Gastrocnemius medialis (tissue), 4 donors: ENCODE results near the gene TIGD1.

Experiments
- POLR2A ChIP-seq, 2 donors: fragments of 450-650 bp; IDR thresholded peaks; one replicate each; pipeline ENCODE4 v1.6.1; 2017; ENCODE audit warnings: antibody characterized with exemption in 2 of 2, mild to moderate bottlenecking in 2 of 2, moderate library complexity in 2 of 2
- TF ChIP-seq, protein P1 (sequence below), 5 experiments: fragments of 450-650 bp in 3 of 5; fragments of 200-600 bp in 2 of 5; sonication (generic) in 2 of 5; IDR thresholded peaks in 4 of 5; conservative IDR thresholded peaks in 1 of 5; 1 replicate in 4 of 5; 2 replicates in 1 of 5; pipeline ENCODE4 v1.5.1; 2016 to 2019; ENCODE audit warnings: antibody characterized with exemption in 5 of 5, mild to moderate bottlenecking in 3 of 5, moderate library complexity in 3 of 5

DNA sequence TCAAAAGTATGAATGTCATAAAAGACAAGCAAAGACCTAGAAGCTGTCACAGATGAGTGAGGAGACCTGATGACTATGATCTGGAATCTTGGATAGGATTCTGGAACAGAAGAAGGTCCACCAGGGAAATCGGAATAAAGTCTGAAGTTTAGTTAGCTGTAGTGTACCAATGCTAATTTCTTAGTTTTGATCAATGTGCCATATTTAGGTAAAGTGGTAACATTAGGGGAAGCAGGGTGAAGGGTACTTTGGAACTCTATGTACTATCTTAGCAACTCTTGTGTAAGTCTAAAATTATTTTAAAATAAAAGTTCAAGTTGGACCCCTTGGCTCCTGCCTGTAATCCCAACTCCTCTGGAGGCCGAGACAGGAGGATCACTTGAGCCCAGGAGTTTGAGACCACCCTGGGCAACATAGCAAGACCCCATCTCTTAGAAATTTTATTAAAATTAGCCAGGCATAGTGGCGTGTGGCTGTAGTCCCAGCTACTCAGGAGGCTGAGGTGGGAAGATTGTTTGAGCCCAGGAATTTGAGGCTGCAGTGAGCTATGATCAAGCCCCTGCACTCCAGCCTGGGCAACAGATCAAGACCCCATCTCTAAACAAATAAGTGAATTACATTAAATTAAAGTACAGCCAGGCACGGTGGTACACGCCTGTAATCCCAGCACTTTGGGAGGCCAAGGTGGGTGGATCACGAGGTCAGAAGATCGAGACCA lies 47.2 kb upstream of the TIGD1 start:
- TF ChIP-seq POLR2A (IDR thresholded peaks at IDR 0.05) = no peak
- TF ChIP-seq, protein P1, sequence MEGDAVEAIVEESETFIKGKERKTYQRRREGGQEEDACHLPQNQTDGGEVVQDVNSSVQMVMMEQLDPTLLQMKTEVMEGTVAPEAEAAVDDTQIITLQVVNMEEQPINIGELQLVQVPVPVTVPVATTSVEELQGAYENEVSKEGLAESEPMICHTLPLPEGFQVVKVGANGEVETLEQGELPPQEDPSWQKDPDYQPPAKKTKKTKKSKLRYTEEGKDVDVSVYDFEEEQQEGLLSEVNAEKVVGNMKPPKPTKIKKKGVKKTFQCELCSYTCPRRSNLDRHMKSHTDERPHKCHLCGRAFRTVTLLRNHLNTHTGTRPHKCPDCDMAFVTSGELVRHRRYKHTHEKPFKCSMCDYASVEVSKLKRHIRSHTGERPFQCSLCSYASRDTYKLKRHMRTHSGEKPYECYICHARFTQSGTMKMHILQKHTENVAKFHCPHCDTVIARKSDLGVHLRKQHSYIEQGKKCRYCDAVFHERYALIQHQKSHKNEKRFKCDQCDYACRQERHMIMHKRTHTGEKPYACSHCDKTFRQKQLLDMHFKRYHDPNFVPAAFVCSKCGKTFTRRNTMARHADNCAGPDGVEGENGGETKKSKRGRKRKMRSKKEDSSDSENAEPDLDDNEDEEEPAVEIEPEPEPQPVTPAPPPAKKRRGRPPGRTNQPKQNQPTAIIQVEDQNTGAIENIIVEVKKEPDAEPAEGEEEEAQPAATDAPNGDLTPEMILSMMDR (IDR thresholded peaks at IDR 0.05 in 4 of 5, conservative IDR thresholded peaks at IDR 0.05 in 1 of 5) = no peak
